HG03571 (cell line): ENCODE results near the gene CDC16.
A peak's percentile ranks its signal among the peaks of the same experiment; 100 is the strongest.
"Not testable (repeated sequence)": the region's sequence is repeated elsewhere in the genome, so short reads cannot be mapped to it uniquely, and the experiment has no call there.

Experiments
- ATAC-seq: cut with Tn5 transposase; IDR thresholded peaks from one replicate; pipeline ENCODE4 v1.9.1; 2021; ENCODE audit not compliant: unreplicated experiment

CDC16 gene

GRCh38 chr13:114260814-114261213 is 26.1 kb downstream of the CDC16 start:
- no peak for ATAC-seq

GRCh38 chr13:114261328-114261965 is 26.8 kb downstream of the CDC16 start:
- no peak for ATAC-seq

GRCh38 chr13:114263578-114263977 is 28.9 kb downstream of the CDC16 start:
- ATAC-seq, result no peak

GRCh38 chr13:114264313-114264712 is 29.6 kb downstream of the CDC16 start:
- ATAC-seq, result not testable (repeated sequence)

DNA sequence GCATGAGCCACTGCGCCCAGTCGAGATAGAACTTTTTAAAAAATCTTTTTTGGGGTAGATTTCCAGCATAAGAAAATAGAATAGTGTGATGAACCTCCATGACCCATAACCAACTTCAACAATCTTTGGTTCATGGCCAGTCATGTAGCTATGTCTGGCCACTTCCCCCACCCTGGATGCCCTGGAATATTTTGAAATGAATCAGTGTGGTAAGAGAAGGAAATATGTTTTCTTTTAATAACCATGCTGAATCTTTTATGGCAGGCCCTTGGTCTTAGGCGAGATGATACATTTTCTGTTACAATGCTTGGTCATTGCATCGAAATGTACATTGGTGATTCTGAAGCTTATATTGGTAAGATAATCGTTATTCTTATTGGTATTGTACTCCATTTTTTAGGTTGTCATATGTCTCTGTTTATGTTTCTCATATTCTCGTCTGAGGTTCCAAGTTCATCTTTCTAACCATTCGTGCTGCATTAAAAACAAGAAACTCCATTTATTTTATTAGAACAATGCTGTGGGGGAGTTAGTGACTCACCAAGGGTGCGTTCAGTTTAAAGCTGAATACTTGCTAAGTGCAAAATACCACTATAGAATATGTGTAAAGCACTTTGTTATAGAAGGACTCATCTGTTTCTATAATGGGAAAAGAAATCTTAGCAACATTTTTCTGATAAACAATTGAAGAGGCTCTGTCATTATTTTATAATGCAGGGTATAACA is 30.4 kb downstream of the CDC16 start:
- no peak for ATAC-seq

GRCh38 chr13:114266241-114266640 is 31.5 kb downstream of the CDC16 start:
- ATAC-seq, result no peak

DNA sequence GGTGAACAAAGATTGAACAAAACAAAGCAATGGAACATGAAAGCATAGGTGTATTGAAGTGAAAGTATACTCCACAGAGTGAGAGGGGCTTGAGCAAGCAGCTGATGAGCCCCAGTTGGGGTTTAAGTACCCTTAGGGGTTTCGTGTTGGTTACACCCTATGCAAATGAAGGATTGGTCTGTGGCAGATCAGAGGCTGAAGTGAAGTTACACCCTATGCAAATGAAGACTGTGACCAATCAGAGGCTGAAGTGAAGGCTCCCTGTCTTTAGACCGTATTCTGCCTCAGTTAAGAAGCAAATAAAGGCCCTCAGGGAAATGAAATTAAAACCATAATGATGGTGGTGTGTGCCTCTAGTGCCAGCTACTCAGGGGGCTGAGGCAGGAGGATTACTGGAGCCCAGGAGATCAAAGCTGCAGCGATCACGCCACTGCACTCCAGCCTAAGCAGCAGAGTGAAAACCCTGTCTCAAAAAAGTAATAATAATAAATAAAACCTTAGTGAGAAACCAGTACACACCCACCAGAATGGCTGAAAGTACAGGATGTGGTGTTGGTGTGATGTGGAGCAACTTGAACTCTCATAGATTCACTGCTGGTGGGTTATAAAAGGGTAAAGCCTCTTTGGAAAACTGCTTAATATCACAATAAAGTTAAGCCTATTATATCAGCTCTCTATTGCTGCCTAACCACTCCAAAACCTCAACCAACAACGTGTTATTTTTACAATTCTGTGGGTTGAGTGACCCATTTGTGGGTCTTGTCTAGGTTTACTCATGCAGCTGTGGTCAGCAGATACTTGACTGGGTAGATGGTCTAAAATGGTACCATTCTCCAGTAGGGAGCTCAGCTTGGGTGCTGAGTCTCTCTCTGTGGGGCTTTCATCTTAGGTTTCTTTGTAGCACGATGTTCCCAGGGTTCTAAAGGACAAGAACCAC is 33.9 kb downstream of the CDC16 start:
- ATAC-seq, result no peak

- no peak for ATAC-seq
These were observed 34.6 kb downstream of the CDC16 start for GRCh38 chr13:114269281-114269770.

DNA sequence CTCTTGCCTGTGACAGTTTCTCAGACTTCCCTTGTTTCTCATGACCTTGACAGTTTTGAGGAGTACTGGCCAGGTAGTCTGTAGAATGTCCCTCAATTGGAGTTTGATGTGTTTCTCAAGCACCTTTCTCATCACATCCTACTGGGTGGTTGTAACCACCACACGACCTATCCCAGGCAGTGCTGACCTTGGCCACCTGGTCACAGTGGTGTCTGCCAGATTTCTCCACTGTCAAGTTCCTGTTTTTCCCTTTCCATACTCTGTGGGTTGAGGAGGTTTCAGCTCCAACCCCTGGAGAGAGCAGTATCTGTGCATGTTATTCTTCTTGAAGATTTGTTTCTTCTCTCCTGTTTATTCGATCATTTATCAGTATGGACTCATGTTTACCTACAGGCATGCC is 38.3 kb downstream of the CDC16 start:
- no peak for ATAC-seq

- no peak for ATAC-seq
These were observed 40.6 kb downstream of the CDC16 start for GRCh38 chr13:114275304-114275703.

GRCh38 chr13:114279146-114279545 is 44.4 kb downstream of the CDC16 start:
- no peak for ATAC-seq

- no peak for ATAC-seq
These were observed 45.2 kb downstream of the CDC16 start for GRCh38 chr13:114279758-114280355.

DNA sequence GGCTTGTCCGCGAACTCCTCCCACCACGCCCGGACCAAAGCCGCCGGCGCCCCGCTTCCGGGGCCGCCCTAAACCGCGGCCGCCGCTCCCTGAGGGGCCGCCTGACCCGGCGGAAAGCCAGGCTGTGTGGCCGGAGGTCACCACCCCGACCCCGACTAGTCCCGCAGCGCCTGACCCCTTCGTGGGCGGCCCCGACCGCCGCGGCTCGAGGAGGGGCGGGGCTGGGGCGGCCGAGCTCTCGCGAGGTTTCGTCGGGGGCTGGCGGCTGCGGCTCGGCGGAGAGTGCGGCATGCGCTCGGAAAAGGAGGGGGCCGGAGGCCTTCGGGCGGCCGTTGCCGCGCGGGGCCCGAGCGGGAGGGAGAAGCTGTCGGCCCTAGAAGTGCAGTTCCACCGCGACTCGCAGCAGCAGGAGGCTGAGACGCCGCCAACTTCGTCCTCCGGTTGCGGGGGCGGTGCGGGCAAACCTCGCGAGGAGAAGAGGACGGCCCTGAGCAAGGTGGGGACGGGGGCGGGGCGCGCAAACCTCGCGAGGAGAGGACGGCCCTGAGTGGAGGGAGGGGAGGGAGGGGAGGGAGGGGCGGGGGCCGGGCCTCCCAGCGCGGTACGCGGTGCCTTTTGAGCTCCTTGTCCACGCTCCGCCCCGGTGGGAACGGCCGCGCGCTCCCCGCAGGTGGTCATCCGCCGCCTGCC is 46.8 kb downstream of the CDC16 start, which contains the start of gene UPF3A:
UPF3A (plus strand) TSS at position 251 of the 690 bp plus-strand sequence; CDS start at position 290, 39 bp downstream.
- ATAC-seq, result peak; percentile 62

- peak; percentile 52 for ATAC-seq
These were observed 47.5 kb downstream of the CDC16 start for GRCh38 chr13:114282041-114282670.

DNA sequence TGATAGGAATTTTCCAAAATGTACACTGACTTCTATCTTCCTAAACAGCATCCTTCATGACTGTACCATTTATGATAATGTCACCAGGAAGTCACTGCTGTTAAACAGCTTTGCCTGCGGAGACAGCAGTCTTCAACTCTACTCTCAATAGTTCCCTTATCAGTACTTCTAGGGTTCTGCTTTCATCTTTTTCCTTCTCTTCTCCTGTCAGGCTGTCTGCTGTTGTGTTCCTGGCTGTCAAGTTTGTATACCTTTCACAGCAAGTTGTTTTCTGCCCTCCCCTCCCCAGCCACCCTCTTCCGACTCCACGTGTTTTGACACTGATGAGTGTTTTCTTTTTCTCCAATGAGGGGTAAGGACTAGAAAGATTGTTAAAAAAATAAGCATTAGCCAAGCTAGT is 48.9 kb downstream of the CDC16 start:
- no peak for ATAC-seq

DNA sequence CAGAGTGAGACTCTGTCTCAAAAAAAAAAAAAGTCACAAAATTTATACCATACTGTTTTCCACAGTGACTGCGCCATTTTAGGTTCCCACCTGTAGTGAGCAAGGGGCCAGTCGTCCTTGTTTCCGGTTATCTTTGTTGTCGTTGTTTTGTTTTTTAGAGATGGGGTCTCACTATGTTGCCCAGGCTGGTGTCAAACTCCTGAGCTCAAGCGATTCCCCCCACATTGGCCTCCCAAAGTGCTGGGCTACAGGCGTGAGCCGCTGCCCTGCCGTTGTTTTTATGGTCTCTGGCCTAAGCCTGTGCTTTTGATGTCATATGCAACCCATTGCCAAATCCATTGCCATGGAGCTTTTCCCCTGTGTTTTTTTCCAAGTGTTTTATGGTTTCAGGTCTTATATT is 50.0 kb downstream of the CDC16 start:
- ATAC-seq, result no peak

DNA sequence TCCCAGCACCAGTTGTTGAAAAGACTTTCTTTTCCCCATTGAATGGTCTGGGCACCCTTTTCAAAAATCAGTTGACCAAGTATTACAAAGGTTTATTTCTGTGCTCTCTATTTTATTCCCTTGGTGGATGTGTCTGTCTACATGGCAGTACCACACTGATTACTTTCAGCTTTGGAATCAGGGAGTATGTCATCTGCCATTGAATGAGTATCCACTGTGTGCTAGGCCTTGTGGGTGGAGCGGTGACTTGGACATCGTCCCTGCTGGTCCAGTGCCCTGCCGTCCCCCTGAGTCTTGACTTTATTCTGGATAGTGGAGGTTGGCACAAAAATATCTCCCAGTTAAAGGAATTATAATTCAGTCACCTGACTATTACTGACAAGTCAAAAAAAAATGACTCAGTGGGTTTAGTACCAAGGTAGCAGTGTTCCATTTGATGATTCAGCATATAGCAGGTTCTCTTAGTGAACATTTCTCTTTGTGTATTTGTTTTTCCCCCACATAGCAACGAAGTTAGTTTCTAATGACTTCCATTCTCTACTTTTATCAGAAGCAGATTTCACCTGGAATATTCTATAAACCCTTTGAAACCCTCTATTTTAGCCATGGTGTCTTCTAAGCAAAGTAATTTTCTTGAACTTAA is 50.6 kb downstream of the CDC16 start:
- ATAC-seq, result no peak

DNA sequence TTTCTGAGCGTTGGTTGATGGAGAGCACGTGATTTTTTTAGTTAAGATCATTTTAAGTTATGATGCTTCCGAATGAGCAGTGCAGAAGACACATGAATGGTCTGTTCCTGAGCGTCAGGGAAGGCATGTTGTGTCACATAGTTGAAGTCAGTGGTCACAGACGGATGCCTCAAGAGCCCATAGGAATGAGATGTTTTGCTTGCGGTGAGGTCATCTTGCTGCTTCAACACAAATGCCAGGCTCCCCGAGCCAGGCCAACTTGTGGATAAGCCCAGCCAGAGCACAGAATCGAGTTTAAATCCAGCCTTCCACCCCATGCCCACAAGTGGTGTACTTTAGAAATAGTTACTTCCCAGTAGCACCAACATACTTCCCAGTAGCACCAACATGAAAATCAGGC is 52.1 kb downstream of the CDC16 start:
- ATAC-seq, result no peak

GRCh38 chr13:114288157-114288591 is 53.5 kb downstream of the CDC16 start:
- ATAC-seq, result no peak
